Neural cell (in vitro differentiated cells): Measurements from ENCODE around the gene VDAC1.

Experiments
- CTCF ChIP-seq: fragments of 450-650 bp; IDR thresholded peaks from 2 replicates; pipeline ENCODE4 v1.5.1; 2014; ENCODE audit warnings: antibody characterized with exemption, mild to moderate bottlenecking, moderate library complexity; ENCODE audit not compliant: poor library complexity, severe bottlenecking
- EP300 ChIP-seq: fragments of 450-650 bp; conservative IDR thresholded peaks from 2 replicates; pipeline ENCODE4 v1.6.1; 2014; ENCODE audit warnings: antibody characterized with exemption, mild to moderate bottlenecking, moderate library complexity; ENCODE audit not compliant: poor library complexity, severe bottlenecking
- EZH2 ChIP-seq: fragments of 200-600, 300-800 bp; shearing (Covaris generic), sonication (generic); IDR thresholded peaks from 2 replicates; pipeline ENCODE4 v1.6.1; 2014; ENCODE audit warnings: antibody characterized with exemption, low read length, borderline replicate concordance, mild to moderate bottlenecking; ENCODE audit not compliant: insufficient read depth, poor library complexity, severe bottlenecking
- POLR2AphosphoS5 ChIP-seq: IDR thresholded peaks from 2 replicates; pipeline ENCODE4 v1.6.1; 2012

- no peak for TF ChIP-seq POLR2AphosphoS5
- TF ChIP-seq CTCF, result no peak
- TF ChIP-seq EP300, result no peak
- TF ChIP-seq EZH2, result no peak
Observed at GRCh38 chr5:133962131-133962530, 42.6 kb downstream of the VDAC1 start.
